Measurements from ENCODE around the gene NCKAP1.

The NCKAP1 gene

DNA sequence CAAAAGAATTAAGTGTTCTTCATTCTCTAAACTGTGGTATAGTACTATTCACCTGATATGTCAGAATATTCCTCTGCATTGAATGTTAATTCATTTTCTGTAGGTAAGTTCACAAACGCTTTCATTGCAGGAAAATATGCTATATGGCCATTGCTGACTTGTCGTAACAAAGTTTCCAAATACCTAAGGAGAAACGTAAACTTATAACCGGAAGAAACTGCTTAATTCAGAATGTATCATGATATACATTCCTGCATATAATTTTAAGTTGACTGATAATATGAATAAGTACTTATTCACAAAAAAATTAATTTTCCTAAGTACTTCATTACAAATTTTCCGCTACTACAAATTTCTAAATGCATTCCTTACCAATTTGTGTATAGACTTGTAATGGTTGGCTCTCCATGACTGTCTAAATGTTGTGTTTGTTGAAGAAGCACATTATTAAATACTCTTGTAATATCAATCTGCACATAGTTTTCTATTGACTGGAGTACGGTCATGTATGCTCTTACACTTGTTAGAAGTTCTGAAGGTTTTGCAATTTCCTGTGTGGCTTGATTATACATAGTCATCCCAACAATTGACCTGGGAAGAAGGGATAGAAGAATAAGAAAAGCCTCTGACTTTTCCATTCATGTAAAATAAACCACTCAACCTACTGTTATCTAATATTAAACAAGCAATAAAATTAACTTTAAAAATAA lies 85.4 kb downstream of the NCKAP1 start:
- TF ChIP-seq, protein P1, sequence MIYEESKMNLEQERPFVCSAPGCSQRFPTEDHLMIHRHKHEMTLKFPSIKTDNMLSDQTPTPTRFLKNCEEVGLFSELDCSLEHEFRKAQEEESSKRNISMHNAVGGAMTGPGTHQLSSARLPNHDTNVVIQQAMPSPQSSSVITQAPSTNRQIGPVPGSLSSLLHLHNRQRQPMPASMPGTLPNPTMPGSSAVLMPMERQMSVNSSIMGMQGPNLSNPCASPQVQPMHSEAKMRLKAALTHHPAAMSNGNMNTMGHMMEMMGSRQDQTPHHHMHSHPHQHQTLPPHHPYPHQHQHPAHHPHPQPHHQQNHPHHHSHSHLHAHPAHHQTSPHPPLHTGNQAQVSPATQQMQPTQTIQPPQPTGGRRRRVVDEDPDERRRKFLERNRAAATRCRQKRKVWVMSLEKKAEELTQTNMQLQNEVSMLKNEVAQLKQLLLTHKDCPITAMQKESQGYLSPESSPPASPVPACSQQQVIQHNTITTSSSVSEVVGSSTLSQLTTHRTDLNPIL (CRISPR knock-in tag; IDR thresholded peaks at IDR 0.05; ENCODE audit: low read depth): no peak
- no peak for TF ChIP-seq ESRRG (CRISPR knock-in tag; IDR thresholded peaks at IDR 0.05)
- no peak for TF ChIP-seq SNAI2 (CRISPR knock-in tag; IDR thresholded peaks at IDR 0.05)
- TF ChIP-seq ARNTL (CRISPR knock-in tag; IDR thresholded peaks at IDR 0.05; ENCODE audit: borderline replicate concordance, low read depth): no peak
- TF ChIP-seq BACH2 (CRISPR knock-in tag; IDR thresholded peaks at IDR 0.05; ENCODE audit: borderline replicate concordance): no peak
- no peak for TF ChIP-seq TOX (CRISPR knock-in tag; IDR thresholded peaks at IDR 0.05; ENCODE audit: borderline replicate concordance)
- TF ChIP-seq, protein P2, sequence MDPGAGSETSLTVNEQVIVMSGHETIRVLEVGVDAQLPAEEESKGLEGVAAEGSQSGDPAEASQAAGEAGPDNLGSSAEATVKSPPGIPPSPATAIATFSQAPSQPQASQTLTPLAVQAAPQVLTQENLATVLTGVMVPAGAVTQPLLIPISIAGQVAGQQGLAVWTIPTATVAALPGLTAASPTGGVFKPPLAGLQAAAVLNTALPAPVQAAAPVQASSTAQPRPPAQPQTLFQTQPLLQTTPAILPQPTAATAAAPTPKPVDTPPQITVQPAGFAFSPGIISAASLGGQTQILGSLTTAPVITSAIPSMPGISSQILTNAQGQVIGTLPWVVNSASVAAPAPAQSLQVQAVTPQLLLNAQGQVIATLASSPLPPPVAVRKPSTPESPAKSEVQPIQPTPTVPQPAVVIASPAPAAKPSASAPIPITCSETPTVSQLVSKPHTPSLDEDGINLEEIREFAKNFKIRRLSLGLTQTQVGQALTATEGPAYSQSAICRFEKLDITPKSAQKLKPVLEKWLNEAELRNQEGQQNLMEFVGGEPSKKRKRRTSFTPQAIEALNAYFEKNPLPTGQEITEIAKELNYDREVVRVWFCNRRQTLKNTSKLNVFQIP (CRISPR knock-in tag; IDR thresholded peaks at IDR 0.05; ENCODE audit: borderline replicate concordance, low read depth): no peak
- no peak for TF ChIP-seq TCF4 (CRISPR knock-in tag; IDR thresholded peaks at IDR 0.05; ENCODE audit: borderline replicate concordance)
- no peak for TF ChIP-seq RARB (CRISPR knock-in tag; IDR thresholded peaks at IDR 0.05)
- no peak for TF ChIP-seq ZC3H10 (CRISPR knock-in tag; IDR thresholded peaks at IDR 0.05)
- TF ChIP-seq PPARA (CRISPR knock-in tag; IDR thresholded peaks at IDR 0.05; ENCODE audit: borderline replicate concordance): no peak
- no peak for TF ChIP-seq ZNF8 (CRISPR knock-in tag; IDR thresholded peaks at IDR 0.05)
- no peak for TF ChIP-seq ISL1 (CRISPR knock-in tag; IDR thresholded peaks at IDR 0.05)
- no peak for TF ChIP-seq GLIS3 (CRISPR knock-in tag; IDR thresholded peaks at IDR 0.05)
- TF ChIP-seq, protein P3, sequence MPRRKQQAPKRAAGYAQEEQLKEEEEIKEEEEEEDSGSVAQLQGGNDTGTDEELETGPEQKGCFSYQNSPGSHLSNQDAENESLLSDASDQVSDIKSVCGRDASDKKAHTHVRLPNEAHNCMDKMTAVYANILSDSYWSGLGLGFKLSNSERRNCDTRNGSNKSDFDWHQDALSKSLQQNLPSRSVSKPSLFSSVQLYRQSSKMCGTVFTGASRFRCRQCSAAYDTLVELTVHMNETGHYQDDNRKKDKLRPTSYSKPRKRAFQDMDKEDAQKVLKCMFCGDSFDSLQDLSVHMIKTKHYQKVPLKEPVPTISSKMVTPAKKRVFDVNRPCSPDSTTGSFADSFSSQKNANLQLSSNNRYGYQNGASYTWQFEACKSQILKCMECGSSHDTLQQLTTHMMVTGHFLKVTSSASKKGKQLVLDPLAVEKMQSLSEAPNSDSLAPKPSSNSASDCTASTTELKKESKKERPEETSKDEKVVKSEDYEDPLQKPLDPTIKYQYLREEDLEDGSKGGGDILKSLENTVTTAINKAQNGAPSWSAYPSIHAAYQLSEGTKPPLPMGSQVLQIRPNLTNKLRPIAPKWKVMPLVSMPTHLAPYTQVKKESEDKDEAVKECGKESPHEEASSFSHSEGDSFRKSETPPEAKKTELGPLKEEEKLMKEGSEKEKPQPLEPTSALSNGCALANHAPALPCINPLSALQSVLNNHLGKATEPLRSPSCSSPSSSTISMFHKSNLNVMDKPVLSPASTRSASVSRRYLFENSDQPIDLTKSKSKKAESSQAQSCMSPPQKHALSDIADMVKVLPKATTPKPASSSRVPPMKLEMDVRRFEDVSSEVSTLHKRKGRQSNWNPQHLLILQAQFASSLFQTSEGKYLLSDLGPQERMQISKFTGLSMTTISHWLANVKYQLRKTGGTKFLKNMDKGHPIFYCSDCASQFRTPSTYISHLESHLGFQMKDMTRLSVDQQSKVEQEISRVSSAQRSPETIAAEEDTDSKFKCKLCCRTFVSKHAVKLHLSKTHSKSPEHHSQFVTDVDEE (CRISPR knock-in tag; IDR thresholded peaks at IDR 0.05): no peak
- no peak for TF ChIP-seq ZNF70 (CRISPR knock-in tag; IDR thresholded peaks at IDR 0.05)
- TF ChIP-seq CSDC2 (CRISPR knock-in tag; IDR thresholded peaks at IDR 0.05): no peak
- no peak for ATAC-seq

DNA sequence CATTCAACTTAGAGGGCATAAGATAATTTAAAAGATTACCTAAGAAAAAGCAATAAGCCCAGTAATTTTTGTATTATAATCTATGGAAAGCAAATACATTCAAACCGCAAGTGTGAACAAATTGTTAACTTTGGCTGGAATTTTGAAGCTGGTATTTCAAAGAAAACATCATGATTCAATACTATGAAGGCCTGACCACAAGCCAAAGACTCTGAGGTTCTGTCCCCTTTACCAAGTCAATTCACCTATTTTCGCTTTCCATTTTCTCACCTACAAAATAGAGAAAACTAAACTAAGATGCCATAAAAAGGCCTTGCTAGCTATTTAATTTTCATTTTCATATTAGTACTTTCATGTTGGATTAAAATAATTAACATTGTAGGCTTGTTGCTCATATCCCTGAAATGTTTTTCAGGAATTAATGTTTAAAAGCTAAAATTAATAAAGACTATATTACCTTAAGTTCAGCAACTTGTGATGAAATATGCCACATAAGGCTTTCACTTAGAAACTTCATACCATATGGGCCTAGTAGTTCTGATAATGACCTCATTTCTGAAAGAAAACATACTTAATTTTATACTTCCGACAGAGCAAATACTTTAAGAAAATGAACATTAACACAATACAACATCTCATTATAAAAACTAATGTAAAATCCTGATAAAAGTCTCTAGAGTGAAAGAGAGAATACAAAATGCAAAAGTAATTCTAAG lies 86.2 kb downstream of the NCKAP1 start:
- TF ChIP-seq ZC3H10 (CRISPR knock-in tag; IDR thresholded peaks at IDR 0.05) (no peak), GLIS3 (CRISPR knock-in tag; IDR thresholded peaks at IDR 0.05) (no peak), CSDC2 (CRISPR knock-in tag; IDR thresholded peaks at IDR 0.05) (no peak), ISL1 (CRISPR knock-in tag; IDR thresholded peaks at IDR 0.05) (no peak), CSRNP3 (CRISPR knock-in tag; IDR thresholded peaks at IDR 0.05) (no peak), PATZ1 (CRISPR knock-in tag; IDR thresholded peaks at IDR 0.05; ENCODE audit: borderline replicate concordance) (no peak), ZFP30 (CRISPR knock-in tag; IDR thresholded peaks at IDR 0.05) (no peak), BACH2 (CRISPR knock-in tag; IDR thresholded peaks at IDR 0.05; ENCODE audit: borderline replicate concordance) (no peak), SNAI2 (CRISPR knock-in tag; IDR thresholded peaks at IDR 0.05) (no peak), TOX (CRISPR knock-in tag; IDR thresholded peaks at IDR 0.05; ENCODE audit: borderline replicate concordance) (no peak), ZNF70 (CRISPR knock-in tag; IDR thresholded peaks at IDR 0.05) (no peak), ZNF8 (CRISPR knock-in tag; IDR thresholded peaks at IDR 0.05) (no peak), PPARA (CRISPR knock-in tag; IDR thresholded peaks at IDR 0.05; ENCODE audit: borderline replicate concordance) (no peak)
- ATAC-seq: no peak
